ENCODE measurements around the gene ZNRF3.
"Not testable (repeated sequence)": the region's sequence is repeated elsewhere in the genome, so short reads cannot be mapped to it uniquely, and the experiment has no call there.

The ZNRF3 gene

GRCh38 chr22:28882878-28883656, at the start of gene ZNRF3:
Gene ZNRF3 (plus strand): TSS chr22:28883572. CDS start chr22:28883767, 195 bp downstream.
- peak; percentile 91 for DNase-seq

GRCh38 chr22:28835630-28836189, 47.7 kb upstream of the ZNRF3 start:
- no peak for DNase-seq

GRCh38 chr22:28837640-28838039, 45.7 kb upstream of the ZNRF3 start:
- no peak for DNase-seq

GRCh38 chr22:28838971-28839370, 44.4 kb upstream of the ZNRF3 start:
- no peak for DNase-seq

DNA sequence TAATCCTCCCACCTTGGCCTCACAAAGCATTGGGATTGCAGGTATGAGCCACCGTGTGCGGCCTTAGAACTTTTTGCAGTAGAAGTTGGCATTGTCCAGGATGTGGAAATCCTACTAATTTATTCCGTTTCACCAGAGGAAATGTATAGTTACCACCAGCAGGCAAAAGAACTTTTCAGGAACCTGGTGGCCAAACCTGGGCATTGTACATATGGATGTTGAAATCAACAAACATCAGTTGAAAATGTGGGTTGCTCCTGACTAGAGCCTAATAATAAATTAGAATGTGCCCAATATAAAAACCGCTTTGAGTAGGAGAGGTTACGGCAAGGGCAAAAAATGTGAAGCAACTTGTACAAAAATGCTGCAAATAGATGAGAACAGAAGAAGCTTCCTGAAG, 42.3 kb upstream of the ZNRF3 start:
- DNase-seq, result no peak

DNA sequence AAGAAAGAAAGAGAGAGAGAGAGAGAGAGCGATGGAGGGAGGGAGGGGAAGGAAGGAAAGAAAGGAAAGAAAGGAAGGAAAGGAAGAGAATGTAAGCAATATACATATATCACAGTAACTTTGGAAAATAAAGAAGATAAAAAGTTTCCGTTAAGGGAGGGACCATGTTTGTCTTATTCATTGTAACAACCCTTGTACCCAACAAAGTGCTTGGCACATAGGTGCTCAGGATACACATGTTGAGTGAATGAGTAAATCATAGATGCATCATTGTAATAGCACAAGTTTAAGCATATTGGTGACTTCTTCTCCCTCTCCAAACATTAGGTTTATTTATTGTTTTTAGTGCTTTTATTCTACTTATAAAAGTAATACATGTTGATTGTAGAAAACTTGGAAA, 39.7 kb upstream of the ZNRF3 start:
- DNase-seq, result no peak

DNA sequence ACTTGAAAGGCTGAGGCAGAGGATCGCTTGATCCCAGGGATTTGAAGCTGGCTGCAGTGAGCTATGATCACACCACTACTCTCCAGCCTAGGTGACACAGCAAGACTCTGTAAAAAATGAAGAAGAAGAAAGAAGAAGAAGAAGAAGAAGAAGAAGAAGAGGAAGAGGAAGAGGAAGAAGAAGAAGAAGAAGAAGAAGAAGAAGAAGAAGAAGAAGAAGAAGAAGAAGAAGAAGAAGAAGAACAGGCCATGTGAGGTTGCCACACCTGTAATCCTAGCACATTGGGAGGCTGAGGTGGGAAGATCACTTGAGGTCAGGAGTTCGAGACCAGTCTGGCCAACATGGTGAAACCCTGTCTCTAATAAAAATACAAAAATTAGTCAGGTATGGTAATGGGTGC, 39.1 kb upstream of the ZNRF3 start:
- DNase-seq, result not testable (repeated sequence)

GRCh38 chr22:28846994-28847393, 36.4 kb upstream of the ZNRF3 start:
- no peak for DNase-seq

GRCh38 chr22:28855355-28856094, 27.8 kb upstream of the ZNRF3 start:
- DNase-seq, result peak; percentile 25

DNA sequence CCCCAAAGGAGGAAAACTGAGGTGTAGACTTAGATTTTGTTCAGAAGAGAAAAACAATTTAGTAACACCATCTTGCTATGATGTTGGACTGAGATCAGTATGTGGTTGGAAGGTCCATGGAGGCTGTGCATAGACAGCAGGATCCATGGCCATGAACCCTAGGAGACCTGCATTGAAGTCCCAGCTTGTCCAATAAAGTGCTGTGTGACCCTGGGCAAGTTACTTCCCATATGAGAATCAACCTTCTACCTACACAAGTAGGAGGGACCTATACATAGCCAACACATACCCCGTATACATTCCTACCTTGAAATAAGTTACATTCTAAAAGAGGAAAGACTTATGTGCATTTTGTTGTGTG, 27.3 kb upstream of the ZNRF3 start:
- no peak for DNase-seq

DNA sequence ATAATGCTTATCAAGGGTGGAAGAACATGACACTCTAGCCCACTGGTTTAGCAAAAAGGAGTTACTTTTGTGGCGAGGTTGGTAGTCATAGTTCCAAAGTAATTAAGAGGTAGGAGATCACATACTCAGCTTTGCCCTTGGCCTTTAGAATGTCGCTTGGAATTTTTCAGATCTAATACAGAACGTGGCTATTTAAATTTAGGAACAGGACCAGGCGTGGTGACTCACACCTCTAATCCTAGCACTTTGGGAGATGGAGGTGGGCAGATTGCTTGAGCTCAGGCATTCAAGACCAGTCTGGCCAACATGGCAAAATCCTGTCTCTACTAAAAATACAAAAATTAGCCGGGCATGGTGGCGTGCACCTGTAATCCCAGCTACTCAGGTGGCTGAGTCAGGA, 26.1 kb upstream of the ZNRF3 start:
- no peak for DNase-seq

DNA sequence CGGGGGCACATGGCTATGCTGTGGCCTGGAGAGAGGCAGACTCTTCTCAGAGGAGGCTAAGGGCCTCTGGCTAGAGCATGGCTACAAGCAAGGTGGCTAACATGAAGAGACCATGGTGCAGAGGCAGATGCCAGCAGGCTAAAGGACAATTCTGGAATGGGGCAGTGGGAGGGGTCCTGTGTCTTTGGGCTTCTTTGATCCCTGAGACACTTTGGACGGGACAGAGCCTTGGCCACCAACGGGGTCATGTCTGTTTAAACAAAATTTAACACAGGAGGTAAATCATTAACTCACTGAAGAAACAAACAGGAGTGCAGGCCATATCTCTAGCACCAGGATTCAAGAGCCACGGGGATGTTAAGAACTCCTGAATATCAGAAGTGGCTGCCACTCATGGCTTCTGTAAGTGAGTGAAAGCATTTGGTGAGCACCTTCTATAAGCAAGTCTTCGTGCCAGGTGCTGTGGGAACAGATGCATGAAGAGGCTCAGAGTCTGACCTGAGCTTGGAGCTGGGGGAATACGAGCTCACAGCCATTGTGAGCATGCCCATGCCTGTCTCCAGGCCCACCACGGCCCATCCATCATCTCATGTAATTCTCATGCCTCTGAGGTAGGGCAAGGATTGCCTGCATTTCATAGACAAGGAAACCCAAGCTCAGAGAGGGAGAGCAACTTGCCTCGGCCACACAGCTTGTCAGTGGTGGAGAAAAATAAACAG, 18.3 kb upstream of the ZNRF3 start:
- DNase-seq, result no peak

- no peak for DNase-seq
Measured at GRCh38 chr22:28867191-28867590, 16.2 kb upstream of the ZNRF3 start.

DNA sequence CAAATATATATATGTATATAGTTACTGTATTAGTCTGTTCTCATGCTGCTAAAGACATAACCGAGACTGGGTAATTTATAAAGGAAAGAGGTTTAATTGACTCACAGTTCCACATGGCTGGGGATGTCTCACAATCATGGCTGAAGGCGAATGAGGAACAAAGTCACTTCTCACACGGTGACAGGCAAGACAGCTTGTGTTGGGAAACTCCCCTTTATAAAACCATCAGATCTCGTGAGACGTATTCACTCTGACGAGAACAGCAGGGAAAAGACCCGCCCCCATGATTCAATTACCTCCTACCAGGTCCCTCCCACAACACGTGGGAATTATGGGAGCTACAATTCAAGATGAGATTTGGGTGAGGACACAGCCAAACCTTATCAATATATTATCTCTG, 15.0 kb upstream of the ZNRF3 start:
- DNase-seq, result not testable (repeated sequence)

GRCh38 chr22:28869736-28870135, 13.6 kb upstream of the ZNRF3 start:
- DNase-seq, result no peak

DNA sequence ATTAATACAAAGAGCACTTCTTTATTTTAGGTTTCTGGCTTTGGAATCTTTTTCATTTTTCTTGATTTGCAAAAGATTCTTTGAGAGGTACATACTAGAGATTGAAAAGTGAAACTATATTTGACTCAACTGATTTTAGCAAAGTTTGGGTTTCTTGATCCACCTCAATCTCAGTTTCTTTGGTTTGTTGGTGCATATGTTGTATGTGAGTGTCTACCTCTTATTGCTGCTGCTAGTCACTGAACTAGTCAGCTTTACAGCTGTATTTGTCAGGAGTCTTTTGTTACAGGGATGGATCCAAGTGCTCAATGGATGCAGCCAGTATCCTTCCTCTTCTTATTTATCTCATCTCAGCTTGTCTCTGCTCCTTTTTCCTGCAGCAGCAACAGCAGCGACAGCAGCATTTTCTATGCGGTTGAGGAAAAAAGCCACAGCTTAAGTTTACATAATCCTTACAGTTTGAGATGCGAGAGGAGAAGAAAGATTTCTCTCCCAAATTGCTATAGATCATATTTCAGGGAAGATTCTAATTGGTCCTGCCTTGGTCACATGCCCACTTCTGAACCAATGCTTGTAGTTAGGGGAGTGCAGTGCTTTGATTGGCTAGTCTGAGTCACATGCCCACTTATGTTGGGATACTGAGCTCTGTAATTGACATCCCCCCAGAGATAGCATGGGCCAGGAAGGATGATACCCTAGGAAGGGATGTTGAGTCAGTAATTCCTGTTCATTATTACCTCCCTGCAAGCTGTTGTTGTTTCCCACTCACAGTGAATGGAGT, 10.0 kb upstream of the ZNRF3 start:
- DNase-seq, result no peak

GRCh38 chr22:28874061-28874460, 9.3 kb upstream of the ZNRF3 start:
- no peak for DNase-seq

DNA sequence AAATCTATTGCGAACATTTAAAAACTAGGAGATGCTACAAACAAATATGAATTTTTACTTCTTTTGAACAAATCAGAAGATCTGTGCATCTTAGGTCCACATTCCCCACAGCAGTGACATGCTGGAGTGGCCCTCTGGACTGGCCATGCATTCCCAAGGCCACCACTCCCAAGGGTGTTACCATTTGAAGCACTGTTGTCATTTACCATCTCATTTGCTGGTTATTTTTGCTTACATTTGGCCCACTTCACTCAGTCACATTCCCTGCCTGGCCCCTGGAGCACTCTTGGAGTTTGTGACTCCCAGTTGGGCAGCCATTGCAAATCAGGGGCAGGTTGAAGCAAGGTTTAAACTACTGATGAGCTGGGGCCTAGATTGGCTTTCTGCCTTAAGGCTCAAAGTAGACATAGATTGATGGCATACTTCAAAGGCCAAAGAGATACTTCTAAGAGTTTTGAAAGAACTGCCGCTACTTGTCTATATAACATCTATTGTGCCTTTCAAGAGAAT, 8.5 kb upstream of the ZNRF3 start:
- no peak for DNase-seq

- DNase-seq, result no peak
Measured at GRCh38 chr22:28882545-28882877, 861 bp upstream of the ZNRF3 start.

DNA sequence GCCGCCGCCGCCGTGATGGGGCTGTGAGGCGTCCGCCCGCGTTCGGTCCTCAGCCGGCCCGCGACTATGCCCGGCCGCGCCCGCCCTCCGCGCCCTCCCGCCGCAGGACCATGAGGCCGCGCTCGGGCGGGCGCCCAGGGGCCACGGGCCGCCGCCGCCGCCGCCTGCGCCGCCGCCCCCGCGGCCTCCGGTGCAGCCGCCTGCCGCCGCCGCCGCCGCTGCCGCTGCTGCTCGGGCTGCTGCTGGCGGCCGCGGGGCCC, 215 bp downstream of the ZNRF3 start:
- DNase-seq, result no peak

DNA sequence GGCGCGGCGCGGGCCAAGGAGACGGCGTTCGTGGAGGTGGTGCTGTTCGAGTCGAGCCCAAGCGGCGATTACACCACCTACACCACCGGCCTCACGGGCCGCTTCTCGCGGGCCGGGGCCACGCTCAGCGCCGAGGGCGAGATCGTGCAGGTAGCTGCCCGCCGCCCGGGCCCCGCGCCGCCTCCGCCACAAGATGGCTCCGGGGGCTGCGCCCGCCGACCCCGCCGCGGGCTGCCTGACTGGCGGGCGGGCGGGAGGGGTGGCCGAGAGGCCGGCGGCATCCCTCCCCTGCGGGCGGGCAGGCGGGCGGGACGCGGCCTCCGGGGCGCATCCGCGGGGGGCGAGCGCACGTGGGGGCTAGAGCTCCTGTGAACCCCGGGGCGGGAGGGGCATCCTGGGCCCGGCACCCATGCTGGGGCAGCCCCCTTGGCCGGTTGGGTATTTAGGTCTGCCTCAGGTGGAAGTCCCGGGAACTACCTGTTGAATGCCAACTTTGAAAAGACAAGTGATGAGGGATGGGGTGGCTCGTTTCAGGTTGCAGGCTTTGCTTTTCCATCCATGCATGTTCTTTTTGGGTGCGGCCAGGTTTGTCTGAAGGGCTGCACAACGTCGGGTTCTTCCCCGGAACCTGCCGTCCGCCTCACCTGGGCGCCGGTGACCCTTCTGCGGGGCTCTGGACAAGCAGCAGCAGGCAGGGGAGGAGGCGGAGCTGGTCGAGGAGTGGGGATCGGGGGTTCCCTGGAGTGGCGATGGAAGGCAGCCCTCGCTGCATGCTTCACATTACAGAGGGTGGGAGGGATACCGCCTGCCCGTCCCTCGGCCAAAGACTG, 760 bp downstream of the ZNRF3 start:
- DNase-seq, result peak; percentile 58

- no peak for DNase-seq
Measured at GRCh38 chr22:28884747-28885350, 1.5 kb downstream of the ZNRF3 start.

All from activated T-cell treated with anti-CD3 and anti-CD28 coated beads, Interleukin-2, amount 50 U/mL, for 1 hour (primary cell).